ENCODE data around the gene MAK. TPM values are rescaled to one million over a fixed set of nuclear protein-coding genes. Genes with fewer than 3 reads are reported as not detected.
A peak's percentile ranks its signal among the peaks of the same experiment; 100 is the strongest.

MAK gene
- total and polyA plus RNA-seq, 2 of the 13 experiments (the other 11 are each of a cell fraction or from before 2014, with no cell fraction given), result 0.04 TPM; not detected in 1

GRCh38 chr6:10837995-10838793 is at the start of gene MAK (continued):
- TF ChIP-seq ZNF333 (CRISPR knock-in tag; IDR thresholded peaks at IDR 0.05; ENCODE audit: borderline replicate concordance) (no peak), KLF16 (CRISPR knock-in tag; IDR thresholded peaks at IDR 0.05) (no peak; a peak in 1 of 4 replicates), ZNF441 (CRISPR knock-in tag; IDR thresholded peaks at IDR 0.05; ENCODE audit: borderline replicate concordance) (no peak), SOX6 (IDR thresholded peaks at IDR 0.05) (no peak), SOX6 (CRISPR knock-in tag; IDR thresholded peaks at IDR 0.05) (no peak), MAFF (IDR thresholded peaks at IDR 0.05; ENCODE audit: low read depth, low read length) (no peak), DRAP1 (CRISPR knock-in tag; IDR thresholded peaks at IDR 0.05) (peak; percentile 47), TOPORS (CRISPR knock-in tag; IDR thresholded peaks at IDR 0.05) (peak; percentile 48; the same call in 1 of the 2 replicates), ZNF768 (CRISPR knock-in tag; IDR thresholded peaks at IDR 0.05) (peak; percentile 34; the same call in 1 of the 2 replicates), ZNF691 (CRISPR knock-in tag; IDR thresholded peaks at IDR 0.05; ENCODE audit: borderline replicate concordance, low read depth) (no peak), GATAD1 (CRISPR knock-in tag; IDR thresholded peaks at IDR 0.05) (no peak), KDM2A (CRISPR knock-in tag; IDR thresholded peaks at IDR 0.05; ENCODE audit: borderline replicate concordance, low read depth) (peak; percentile 78), SMAD9 (CRISPR knock-in tag; IDR thresholded peaks at IDR 0.05) (no peak), ZNF160 (CRISPR knock-in tag; IDR thresholded peaks at IDR 0.05) (no peak), FUBP1 (CRISPR knock-in tag; IDR thresholded peaks at IDR 0.05; ENCODE audit: borderline replicate concordance) (no peak), RFX1 (IDR thresholded peaks at IDR 0.05) (peak; percentile 73), XRCC5 (optimal IDR thresholded peaks at IDR 0.05; ENCODE audit: low read length) (peak; percentile 17), TFE3 (CRISPR knock-in tag; IDR thresholded peaks at IDR 0.05) (0 out of 2 replicates have a peak, but pooled peaks have one; percentile 26), PCBP2 (optimal IDR thresholded peaks at IDR 0.05; ENCODE audit: low read depth, low read length, poor library complexity, severe bottlenecking) (no peak), SP4 (CRISPR knock-in tag; IDR thresholded peaks at IDR 0.05) (peak; percentile 89), JARID2 (CRISPR knock-in tag; IDR thresholded peaks at IDR 0.05; ENCODE audit: insufficient replicate concordance) (peak; percentile 25), HNF4G (IDR thresholded peaks at IDR 0.05; ENCODE audit: borderline replicate concordance, low read depth, low read length) (0 out of 2 replicates have a peak, but pooled peaks have one; percentile 8), HNF4G (CRISPR knock-in tag; IDR thresholded peaks at IDR 0.05; ENCODE audit: borderline replicate concordance, low read depth) (no peak), RFX3 (CRISPR knock-in tag; IDR thresholded peaks at IDR 0.05) (peak; percentile 77), ZNF44 (CRISPR knock-in tag; IDR thresholded peaks at IDR 0.05) (peak; percentile 65; the same call in 1 of the 2 replicates), MTF2 (CRISPR knock-in tag; IDR thresholded peaks at IDR 0.05; ENCODE audit: borderline replicate concordance) (no peak), ZBTB7B (CRISPR knock-in tag; IDR thresholded peaks at IDR 0.05) (0 out of 2 replicates have a peak, but pooled peaks have one; percentile 51)
